ENCODE data around the gene ACTL6B. TPM values are rescaled to one million over a fixed set of nuclear protein-coding genes. Genes with fewer than 3 reads are reported as not detected.

The ACTL6B gene
- total and polyA plus RNA-seq, 2 of the 13 experiments (the other 11 are each of a cell fraction or from before 2014, with no cell fraction given), result not detected

- in situ Hi-C loops (cut with HindIII; ENCODE audit: extremely low pct_ligation_motif_present, low pct_unique_long_range_greater_than_20kb), result loop anchor here (5.0 kb wide), 1 partner anchor 80 kb away; the partner anchor contains the start of gene GIGYF1
- Histone ChIP-seq H3K36me3 (replicated peaks in 1 of 2; ENCODE audit: control insufficient read depth in 1 of 2, insufficient read depth in 2 of 2, low read length in 2 of 2) (no peaks in the 10 kb centered on the region), H3K27ac (ENCODE audit: extremely low read length, insufficient read depth, low read length) (peak within 1 kb of the TSS; percentile 95), H3K9me3 (ENCODE audit: low read length) (no peaks in the 10 kb centered on the region), H3K4me2 (ENCODE audit: low read depth, low read length) (peak within 1 kb of the TSS; percentile 95), H3K79me2 (ENCODE audit: insufficient read depth, low read length) (no peaks in the 10 kb centered on the region), H3K4me1 (ENCODE audit: insufficient read depth, low read length) (peaks cover 29% of the 10 kb centered on the region), H2AFZ (ENCODE audit: low read length) (peak within 1 kb of the TSS; percentile 34), H3K4me3 (replicated peaks in 1 of 3; ENCODE audit: insufficient read depth in 1 of 3, low read depth in 2 of 3, low read length in 3 of 3) (peak within 1 kb of the TSS; percentile 61 to 81 (median 77)), H3K27me3 (ENCODE audit: control insufficient read depth in 1 of 2, insufficient read depth in 2 of 2, low read length in 2 of 2) (no peaks in the 10 kb centered on the region), H4K20me1 (ENCODE audit: insufficient read depth, low read length) (no peaks in the 10 kb centered on the region), H3K9ac (ENCODE audit: insufficient read depth, low read depth, low read length) (peak within 1 kb of the TSS; percentile 79)
- ATAC-seq, result peak; percentile 94
- DNase-seq (ENCODE audit: low spot score), result peak; percentile 99
- WGBS (ENCODE audit: low lambda C conversion rate), result 0% methylated on average over 14 of the region's 61 CpGs
- ChIA-PET CTCF (ENCODE audit: low intra/inter-chr PET ratio, low total read pairs) (interaction anchor here (0.6 kb wide), 1 partner anchor 94 kb away, joined by 3 read pairs; the partner anchor contains the start of gene POP7), POLR2A (interaction anchor here (0.7 to 3.7 kb wide), 34 partner anchors 9 to 263 kb away, joined by 3 to 61 read pairs (median 6); partner anchors contain the start of genes ACTL6B, AGFG2, EPHB4 and FBXO24)
- BruUV-seq (replicated peaks), result no TSS peak
- intact Hi-C loops (cut with micrococcal nuclease; ENCODE audit: unreplicated experiment), result loop anchor here (1.0 to 5.0 kb wide), 2 partner anchors 26 to 80 kb away; partner anchors contain the start of genes FBXO24, GIGYF1 and LRCH4
- FAIRE-seq, result peak; percentile 99
- TF ChIP-seq YEATS2 (CRISPR knock-in tag; IDR thresholded peaks at IDR 0.05; ENCODE audit: borderline replicate concordance), result peak; percentile 71; the same call in 1 of the 2 replicates
- TF ChIP-seq ZC3H4 (CRISPR knock-in tag; IDR thresholded peaks at IDR 0.05; ENCODE audit: borderline replicate concordance), result no peak
- TF ChIP-seq CEBPB (IDR thresholded peaks at IDR 0.05; ENCODE audit: borderline replicate concordance, low read depth, low read length), result peak; percentile 88
- TF ChIP-seq AKNA (CRISPR knock-in tag; IDR thresholded peaks at IDR 0.05; ENCODE audit: borderline replicate concordance), result no peak
- TF ChIP-seq ZNF580 (CRISPR knock-in tag; IDR thresholded peaks at IDR 0.05; ENCODE audit: borderline replicate concordance, low read depth), result no peak
- TF ChIP-seq GABPA (IDR thresholded peaks at IDR 0.05; ENCODE audit: low read depth, low read length), result peak; percentile 63
- peak; percentile 83 for TF ChIP-seq GABPA (CRISPR knock-in tag; IDR thresholded peaks at IDR 0.05; ENCODE audit: low read depth)
- no peak for TF ChIP-seq PTBP1 (IDR thresholded peaks at IDR 0.05; ENCODE audit: low read depth, low read length, poor library complexity, severe bottlenecking)
- TF ChIP-seq ZSCAN9 (CRISPR knock-in tag; IDR thresholded peaks at IDR 0.05; ENCODE audit: borderline replicate concordance), result no peak
- peak; percentile 38; the same call in 1 of the 2 replicates for TF ChIP-seq HNF1B (CRISPR knock-in tag; IDR thresholded peaks at IDR 0.05)
- TF ChIP-seq GTF2F1 (IDR thresholded peaks at IDR 0.05; ENCODE audit: low read length), result no peak
- no peak for TF ChIP-seq ZNF3 (CRISPR knock-in tag; IDR thresholded peaks at IDR 0.05)
- no peak for TF ChIP-seq CCDC6 (CRISPR knock-in tag; IDR thresholded peaks at IDR 0.05)
- no peak for TF ChIP-seq ZNF572 (CRISPR knock-in tag; IDR thresholded peaks at IDR 0.05)
- TF ChIP-seq HOXA3 (CRISPR knock-in tag; IDR thresholded peaks at IDR 0.05), result peak; percentile 46
- TF ChIP-seq SRSF1 (optimal IDR thresholded peaks at IDR 0.05; ENCODE audit: low read depth, low read length), result no peak
- TF ChIP-seq ZNF33A (CRISPR knock-in tag; IDR thresholded peaks at IDR 0.05; ENCODE audit: borderline replicate concordance), result no peak
- TF ChIP-seq SRF (IDR thresholded peaks at IDR 0.05; ENCODE audit: low read depth, low read length), result peak; percentile 60; the same call in 1 of the 2 replicates
Measured at GRCh38 chr7:100611983-100612729, 44.1 kb downstream of the ACTL6B start, which contains the start of gene MOSPD3. TSS of gene MOSPD3 (plus strand) at chr7:100612540. CDS start at chr7:100612792, 252 bp downstream.
